HL-60 (cell line): Measurements from ENCODE around the gene NCCRP1.

Experiments used
- DNase-seq, 2 experiments: peaks; one replicate each; pipeline ENCODE4 v3.0.0-alpha.2; 2010 to 2020; ENCODE audit warnings: low read depth in 1 of 2, low spot score in 1 of 2
- H3K27ac ChIP-seq: fragments of 250-450 bp; sonication (Bioruptor Pico); replicated peaks from 2 replicates; pipeline ENCODE4 v1.5.1; 2020; ENCODE audit warnings: mild to moderate bottlenecking, moderate library complexity
- H3K27me3 ChIP-seq: fragments of 250-450 bp; sonication (Bioruptor Pico); 2 replicates; pipeline ENCODE4 v1.5.1; 2021; ENCODE audit warnings: mild to moderate bottlenecking, moderate library complexity; ENCODE audit not compliant: insufficient read depth, poor library complexity, severe bottlenecking
- H3K4me3 ChIP-seq: replicated peaks from 2 replicates; pipeline ENCODE4 v1.5.1; 2011; ENCODE audit warnings: mild to moderate bottlenecking, control low read depth, low read length; ENCODE audit not compliant: insufficient read depth
- GABPA ChIP-seq: IDR thresholded peaks from 2 replicates; pipeline ENCODE4 v1.6.1; 2012; ENCODE audit warnings: low read depth
- POLR2AphosphoS5 ChIP-seq: IDR thresholded peaks from 2 replicates; pipeline ENCODE4 v1.6.1; 2012; ENCODE audit warnings: low read depth
- REST ChIP-seq: IDR thresholded peaks from 2 replicates; pipeline ENCODE4 v1.6.1; 2012; ENCODE audit warnings: low read depth; ENCODE audit not compliant: insufficient replicate concordance
- SPI1 ChIP-seq: IDR thresholded peaks from 2 replicates; pipeline ENCODE4 v1.6.1; 2012; ENCODE audit warnings: low read depth, mild to moderate bottlenecking, borderline replicate concordance
- TF ChIP-seq, protein P1 (sequence below): IDR thresholded peaks from one replicate; pipeline ENCODE4 v1.5.1; 2011; ENCODE audit warnings: low read length, control low read depth, inconsistent platforms; ENCODE audit not compliant: insufficient read depth

Gene NCCRP1

DNA sequence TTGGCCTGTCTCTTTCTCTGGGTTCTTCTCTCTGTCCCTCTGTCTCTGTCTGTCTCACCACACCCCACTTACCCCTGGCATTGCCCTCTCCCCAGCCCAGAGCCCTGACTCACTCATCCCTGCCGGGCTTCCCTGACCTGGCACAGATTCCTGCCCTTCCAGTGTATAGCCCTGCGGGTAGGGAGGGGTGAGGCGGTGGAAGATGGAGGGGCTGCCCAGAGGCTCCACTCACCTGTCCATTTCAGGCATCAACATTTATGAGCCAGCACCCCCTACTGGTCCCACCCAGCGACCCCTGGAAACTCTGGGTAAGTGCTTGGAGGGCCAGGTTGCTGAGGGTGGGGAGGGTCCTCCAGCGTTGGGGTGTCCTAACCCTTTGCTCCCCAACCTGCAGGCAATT, 1.0 kb downstream of the NCCRP1 start:
- Histone ChIP-seq H3K27me3 (peaks cover 48% of the 10 kb centered on the region), H3K27ac (no peak overlapping the region), H3K4me3 (no peak overlapping the region)
- no peak for DNase-seq
- TF ChIP-seq POLR2AphosphoS5: no peak
- TF ChIP-seq SPI1: no peak
- TF ChIP-seq REST: no peak
- TF ChIP-seq GABPA: no peak
- TF ChIP-seq, protein P1, sequence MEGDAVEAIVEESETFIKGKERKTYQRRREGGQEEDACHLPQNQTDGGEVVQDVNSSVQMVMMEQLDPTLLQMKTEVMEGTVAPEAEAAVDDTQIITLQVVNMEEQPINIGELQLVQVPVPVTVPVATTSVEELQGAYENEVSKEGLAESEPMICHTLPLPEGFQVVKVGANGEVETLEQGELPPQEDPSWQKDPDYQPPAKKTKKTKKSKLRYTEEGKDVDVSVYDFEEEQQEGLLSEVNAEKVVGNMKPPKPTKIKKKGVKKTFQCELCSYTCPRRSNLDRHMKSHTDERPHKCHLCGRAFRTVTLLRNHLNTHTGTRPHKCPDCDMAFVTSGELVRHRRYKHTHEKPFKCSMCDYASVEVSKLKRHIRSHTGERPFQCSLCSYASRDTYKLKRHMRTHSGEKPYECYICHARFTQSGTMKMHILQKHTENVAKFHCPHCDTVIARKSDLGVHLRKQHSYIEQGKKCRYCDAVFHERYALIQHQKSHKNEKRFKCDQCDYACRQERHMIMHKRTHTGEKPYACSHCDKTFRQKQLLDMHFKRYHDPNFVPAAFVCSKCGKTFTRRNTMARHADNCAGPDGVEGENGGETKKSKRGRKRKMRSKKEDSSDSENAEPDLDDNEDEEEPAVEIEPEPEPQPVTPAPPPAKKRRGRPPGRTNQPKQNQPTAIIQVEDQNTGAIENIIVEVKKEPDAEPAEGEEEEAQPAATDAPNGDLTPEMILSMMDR: no peak

DNA sequence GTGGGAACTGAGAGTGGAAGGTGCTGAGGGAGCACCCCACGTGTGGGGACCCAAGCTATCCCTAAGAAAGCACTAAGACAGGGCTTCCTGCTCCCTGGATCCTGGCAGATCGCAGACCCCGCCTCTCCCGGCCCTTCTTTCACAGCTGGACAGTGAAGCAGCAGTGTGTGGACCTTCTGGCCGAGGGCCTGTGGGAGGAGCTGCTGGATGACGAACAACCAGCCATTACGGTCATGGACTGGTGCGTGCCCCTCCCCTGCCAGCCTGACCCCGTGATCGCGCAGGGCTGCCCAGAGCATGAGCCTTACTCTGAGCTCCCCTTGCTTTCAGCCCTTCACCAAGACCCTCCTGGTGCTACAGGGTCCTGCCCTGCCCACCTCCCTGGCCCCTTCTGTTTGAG, 2.3 kb downstream of the NCCRP1 start:
- Histone ChIP-seq H3K27ac (no peak overlapping the region), H3K27me3 (peaks cover 59% of the 10 kb centered on the region), H3K4me3 (no peak overlapping the region)
- TF ChIP-seq GABPA (no peak), REST (no peak), SPI1 (no peak), POLR2AphosphoS5 (no peak)
- TF ChIP-seq, protein P1: no peak
- DNase-seq: no peak

DNA sequence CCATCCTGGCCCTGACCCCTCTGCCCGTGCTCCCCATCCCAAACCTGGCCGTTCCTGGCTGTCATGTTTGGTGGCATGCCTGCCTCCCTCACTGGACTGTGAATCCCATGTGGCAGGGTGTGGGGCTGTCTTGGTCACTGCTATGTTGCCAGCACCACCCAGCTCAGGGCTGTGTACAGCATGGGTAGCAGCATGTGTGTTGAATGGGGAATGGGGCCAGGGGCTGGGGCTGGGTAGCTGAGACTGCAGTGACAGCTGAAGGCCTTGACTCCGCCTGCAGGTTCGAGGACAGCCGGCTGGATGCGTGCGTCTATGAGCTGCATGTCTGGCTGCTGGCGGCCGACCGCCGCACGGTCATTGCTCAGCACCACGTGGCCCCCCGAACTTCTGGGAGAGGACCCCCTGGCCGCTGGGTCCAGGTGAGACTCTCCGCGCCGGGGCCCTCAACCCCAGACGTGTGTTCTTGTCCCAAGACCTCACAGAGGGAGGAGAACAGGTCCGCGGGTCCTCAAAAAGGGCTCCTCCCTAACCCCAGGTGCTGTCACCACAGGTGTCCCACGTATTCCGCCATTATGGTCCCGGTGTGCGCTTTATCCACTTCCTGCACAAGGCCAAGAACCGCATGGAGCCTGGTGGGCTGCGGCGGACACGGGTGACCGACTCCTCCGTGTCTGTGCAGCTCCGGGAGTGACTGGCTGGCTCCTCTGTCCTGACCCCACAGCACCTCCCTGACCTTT, 3.5 kb downstream of the NCCRP1 start:
- H3K27ac ChIP-seq: no peak overlapping the region
- H3K4me3 ChIP-seq: no peak overlapping the region
- DNase-seq: no peak
- peaks cover 62% of the 10 kb centered on the region for H3K27me3 ChIP-seq
- TF ChIP-seq REST: no peak
- TF ChIP-seq, protein P1: no peak
- no peak for TF ChIP-seq SPI1
- TF ChIP-seq POLR2AphosphoS5: no peak
- no peak for TF ChIP-seq GABPA
